Stimulated activated CD4-positive, alpha-beta T cell treated with anti-CD3 and anti-CD28 coated beads, Interleukin-15, amount 100 ng/mL, for 24 hours (primary cell): ENCODE results near the gene OPTC.

Source experiments
- DNase-seq: peaks from one replicate; pipeline ENCODE4 v3.0.0-alpha.2; 2020

Gene OPTC

DNA sequence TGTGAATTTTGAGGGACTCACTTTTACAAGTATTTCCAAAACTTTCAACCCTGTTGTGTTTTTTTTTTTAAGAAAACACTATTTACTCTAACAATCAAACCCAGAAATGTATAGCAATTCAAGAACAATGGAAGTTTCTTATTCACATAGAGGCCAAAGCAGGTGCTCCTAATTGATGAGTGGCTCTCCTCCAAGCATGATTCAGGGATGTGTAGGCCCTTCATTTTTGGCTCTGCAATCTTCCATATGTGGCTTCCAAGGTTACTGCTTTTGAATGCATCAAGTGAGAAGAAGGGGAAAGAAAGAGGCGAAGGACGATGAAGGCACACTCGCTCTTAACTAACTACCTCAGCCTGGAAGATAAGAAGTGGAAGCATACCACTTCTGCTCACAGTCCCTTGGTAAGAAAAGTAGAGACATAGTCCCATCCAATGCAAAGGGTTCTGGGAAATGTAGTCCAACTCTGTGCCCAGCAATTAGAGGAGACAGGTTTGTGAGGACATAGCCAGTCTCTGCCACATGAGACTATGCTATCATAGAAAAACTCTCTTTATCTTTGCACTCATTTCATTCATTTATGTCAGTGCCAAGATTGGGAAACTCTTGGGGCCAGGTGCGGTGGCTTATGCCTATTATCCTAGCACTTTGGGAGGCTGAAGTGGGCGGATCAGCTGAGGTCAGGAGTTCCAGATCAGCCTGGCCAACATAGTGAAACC, 46.0 kb downstream of the OPTC start:
- DNase-seq, result no peak

DNA sequence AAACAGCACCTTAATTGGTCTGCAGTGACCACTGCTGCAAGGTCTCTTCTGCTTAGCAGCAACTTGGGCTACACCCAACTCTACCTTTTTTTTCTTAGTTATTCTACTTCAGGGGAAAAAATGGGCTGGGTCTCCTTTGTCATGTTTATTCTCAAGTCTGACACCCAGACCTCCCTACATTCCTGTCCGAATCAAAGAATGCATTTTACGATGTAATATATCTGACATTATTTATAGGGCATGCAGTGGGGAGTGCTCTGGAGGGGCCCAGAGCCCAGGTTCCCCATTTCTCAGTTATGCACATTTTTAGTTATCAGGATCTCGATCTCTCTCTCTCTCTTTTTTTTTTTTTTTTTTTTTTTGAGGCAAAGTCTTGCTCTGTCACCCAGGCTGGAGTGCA, 50.5 kb downstream of the OPTC start:
- DNase-seq, result no peak

DNA sequence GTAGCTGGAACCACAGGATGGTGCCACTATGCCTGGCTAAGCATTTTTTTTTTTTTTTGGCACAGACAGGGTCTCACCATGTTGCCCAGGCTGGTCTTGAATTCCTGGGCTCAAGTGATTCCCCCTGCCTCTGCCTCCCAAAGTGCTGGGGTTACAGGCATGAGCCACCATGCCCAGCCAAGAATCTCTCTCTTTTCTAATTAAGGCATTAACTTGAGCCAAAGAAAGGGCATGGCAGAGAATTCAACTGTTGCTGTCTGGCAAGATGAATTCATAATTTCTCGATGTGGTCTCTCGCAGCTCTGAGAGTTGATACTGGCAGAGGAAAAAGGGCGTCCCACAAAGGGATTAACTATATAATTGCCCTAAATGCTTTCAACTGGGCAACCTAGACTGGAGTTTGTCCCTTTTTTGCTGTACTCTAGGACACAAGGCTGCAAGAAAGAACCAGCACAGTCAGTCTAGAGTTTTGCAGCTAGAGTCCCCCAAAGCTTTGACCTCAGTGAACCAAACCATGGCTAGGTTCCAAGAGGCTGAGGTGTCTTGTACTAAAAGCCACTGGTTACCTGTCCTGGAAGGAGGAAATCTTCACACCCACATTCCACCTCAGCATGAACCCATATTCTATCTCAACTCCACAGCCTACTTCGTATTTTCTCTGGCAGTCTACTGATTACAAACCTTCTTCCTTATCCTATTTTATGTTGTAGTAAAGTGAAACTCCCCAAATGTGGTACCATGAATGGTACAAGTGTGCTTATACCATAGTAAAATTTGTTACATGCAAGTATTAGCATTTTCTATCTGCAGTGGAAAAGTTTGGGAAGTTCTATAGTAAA, 51.2 kb downstream of the OPTC start:
- DNase-seq, result no peak

DNA sequence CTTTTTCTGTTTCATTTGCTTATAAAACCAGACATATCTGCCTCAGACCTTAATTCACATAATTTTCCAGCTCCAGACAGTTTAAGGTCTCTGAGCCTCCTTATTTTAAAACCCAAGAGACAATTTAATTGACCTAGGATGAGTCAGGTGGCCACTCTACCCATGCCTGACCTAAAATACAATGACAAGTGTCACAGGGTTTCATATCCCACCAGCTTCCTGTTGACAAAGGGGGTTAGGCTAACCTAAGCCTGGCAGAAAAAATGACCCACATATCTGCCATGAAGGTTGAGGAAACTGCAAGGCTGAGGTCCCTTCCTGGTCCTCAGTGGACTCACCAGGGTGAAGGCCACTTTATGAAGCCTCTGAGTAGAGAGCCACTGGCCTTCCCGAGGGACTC, 52.3 kb downstream of the OPTC start:
- no peak for DNase-seq

DNA sequence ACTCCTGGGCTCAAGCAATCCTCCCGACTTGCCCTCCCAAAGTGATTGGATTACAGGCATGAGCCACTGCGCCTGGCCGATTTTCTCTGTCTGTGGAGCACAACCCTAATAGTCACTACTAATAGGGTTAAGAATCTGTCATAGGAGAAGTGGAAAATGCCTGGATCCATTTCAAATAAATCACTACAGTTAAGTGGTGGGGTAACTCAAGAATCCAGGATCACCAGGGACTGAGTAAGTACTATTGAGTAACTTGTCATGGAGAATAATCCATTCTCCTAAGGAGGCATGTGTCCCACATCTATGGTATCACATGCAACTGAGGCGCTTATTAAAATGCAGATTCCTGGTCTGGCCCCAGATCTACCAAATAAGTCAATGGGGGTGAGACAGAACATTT, 53.2 kb downstream of the OPTC start:
- no peak for DNase-seq

DNA sequence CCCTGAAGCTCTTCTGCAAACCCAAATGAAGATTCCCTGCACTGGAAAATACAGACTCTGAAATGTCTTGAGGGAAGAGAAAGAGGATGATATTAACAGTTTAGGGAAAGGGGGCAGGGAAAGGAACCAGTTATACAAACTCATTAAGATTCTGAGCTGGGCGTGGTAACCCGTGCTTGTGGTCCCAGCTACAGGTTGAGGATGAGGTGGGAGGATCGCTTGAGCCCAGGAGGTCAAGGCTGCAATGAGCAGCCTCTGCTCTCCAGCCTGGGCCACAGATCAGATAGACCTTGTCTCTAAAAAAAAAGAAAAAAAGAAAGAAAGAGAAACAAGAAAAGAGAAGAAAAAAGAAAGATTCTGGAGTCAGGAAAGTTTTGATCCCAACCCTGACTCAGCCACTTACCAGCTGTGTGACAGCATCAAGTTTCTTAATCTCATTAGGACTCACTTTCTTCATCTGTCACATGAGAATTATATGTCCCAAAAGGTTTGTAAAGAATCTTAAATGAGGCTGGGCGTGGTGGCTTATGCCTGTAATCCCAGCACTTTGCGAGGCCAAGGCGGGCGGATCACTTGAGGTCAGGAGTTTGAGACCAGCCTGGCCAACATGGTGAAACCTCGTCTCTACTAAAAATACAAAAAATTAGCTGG, 53.9 kb downstream of the OPTC start:
- DNase-seq, result no peak

DNA sequence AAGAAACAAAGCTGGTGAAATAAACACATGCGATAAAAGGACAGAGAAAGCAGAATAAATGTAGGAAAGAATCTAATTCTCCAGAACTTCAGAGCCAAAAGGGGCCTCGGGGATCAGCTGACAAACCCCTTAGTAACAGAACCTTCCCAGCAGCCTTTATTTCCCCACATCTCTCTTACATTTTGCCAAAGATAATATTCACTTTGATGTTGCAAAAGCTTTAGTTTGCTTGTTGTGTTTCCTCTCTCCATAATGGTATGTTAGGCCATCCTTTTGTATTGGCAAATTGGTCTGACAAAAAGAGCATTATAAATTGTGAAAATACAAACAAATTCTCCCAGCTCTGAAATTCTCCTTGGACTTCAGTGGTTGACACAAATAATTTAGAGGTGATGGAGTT, 54.9 kb downstream of the OPTC start:
- DNase-seq, result no peak

DNA sequence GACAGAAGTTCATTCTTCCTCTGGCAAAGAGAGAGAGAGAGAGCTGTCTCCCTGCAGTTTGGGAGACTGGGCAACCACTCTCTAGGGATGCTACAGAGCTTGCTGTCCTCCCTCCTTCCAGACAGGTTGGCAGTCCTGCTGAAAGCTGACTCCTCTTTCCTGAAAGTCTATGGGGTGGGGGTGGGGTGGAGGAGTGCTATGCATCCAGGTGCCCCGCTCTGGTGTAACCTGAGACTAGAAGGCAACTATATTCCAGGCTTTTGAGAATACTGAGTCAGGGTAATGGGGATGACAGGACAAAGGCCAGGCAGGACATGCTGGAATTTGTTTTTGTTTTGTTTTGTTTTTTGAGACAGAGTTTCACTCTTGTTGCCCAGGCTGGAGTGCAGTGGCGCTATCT, 55.4 kb downstream of the OPTC start:
- DNase-seq, result no peak

DNA sequence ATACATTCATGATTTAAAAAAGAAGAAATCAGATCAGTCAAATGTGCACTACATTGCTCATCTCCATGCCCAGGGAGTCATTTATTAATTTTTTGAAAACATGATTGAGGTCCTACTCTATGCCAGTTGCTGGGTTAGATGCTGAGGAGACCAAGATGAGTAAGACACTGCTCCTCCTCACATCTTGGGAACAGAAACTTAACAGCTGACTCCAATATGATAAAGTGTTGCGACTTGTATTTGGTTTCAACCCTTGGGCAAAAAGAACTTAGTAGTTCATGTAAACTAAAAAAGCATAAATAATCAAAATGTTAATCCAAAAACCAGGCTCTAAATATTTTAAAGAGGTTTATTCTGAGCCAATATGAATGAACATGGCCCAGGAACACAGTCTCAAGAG, 56.9 kb downstream of the OPTC start:
- no peak for DNase-seq

DNA sequence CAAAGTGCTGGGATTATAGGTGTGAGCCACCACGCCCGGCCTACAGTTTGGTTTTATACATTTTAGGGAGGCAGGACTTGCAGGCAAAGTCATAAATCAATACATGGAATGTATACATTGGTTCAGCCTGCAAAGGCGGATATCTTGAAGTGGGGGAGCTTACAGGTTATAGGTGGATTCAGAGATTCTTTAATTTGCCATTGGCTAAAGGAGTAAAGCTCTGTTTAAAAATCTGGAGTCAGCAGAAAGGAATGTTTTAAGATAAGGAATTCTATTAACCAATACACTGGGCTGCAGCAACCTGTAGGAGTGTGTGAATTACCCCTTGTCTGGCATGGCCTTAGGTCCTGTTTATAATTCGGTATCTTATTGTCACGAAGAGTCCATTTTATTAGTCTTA, 57.6 kb downstream of the OPTC start:
- DNase-seq, result no peak

DNA sequence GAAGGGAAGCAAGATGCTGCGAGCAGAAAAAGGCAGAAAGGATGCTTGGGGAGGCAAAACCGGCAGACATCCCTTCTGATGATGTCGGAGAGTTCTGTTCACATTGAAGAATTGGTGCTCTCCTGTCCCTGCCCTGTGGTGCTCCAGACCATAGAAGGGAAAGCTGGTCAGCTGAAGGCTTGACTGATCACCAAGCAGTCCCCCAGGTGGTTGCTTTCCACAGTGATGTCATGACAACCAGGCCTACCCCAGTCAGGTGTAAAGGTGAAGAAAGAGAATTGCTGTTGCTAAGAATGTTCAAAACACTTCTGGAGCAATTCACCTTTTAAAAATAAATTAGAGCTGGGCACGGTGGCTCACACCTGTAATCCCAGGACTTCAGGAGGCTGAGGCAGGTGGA, 59.5 kb downstream of the OPTC start:
- DNase-seq, result no peak

DNA sequence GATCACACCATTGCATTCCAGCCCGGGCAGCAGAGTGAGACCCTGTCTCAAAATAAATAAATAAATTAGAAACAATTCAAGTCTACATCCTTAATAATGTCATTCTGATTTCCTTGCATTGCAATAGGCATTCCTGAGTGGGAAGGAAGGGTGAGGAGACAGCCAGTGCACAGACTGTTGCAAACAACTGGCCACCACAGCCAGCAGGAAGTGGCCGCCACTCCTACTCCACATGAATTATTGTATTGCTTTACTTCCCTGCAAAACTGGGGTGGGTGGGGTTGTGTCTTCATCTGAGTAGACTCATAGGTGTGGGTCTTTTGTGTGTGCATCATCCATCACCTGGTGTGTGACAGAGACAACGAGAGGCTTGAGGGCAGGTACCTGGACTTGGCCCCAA, 60.1 kb downstream of the OPTC start:
- no peak for DNase-seq

DNA sequence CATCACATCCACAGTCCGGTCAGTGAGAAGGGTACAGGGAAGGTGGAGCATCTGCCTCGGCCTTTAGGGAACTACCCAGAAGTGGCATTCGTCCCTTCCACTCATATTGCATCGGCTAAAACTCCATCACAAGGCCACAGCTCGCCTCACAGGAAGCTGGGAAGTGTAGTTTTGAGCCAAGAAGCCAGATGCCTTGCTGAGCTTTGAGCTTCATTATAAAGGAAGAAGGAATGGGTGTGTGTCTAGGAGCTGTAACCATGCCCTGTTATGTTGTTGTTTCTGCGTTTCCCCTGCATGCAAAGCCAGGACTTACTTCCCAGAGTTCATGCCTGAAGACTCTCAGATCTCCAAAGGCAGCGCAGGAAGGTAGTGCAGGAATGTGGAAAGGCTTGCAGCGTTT, 61.1 kb downstream of the OPTC start:
- no peak for DNase-seq

DNA sequence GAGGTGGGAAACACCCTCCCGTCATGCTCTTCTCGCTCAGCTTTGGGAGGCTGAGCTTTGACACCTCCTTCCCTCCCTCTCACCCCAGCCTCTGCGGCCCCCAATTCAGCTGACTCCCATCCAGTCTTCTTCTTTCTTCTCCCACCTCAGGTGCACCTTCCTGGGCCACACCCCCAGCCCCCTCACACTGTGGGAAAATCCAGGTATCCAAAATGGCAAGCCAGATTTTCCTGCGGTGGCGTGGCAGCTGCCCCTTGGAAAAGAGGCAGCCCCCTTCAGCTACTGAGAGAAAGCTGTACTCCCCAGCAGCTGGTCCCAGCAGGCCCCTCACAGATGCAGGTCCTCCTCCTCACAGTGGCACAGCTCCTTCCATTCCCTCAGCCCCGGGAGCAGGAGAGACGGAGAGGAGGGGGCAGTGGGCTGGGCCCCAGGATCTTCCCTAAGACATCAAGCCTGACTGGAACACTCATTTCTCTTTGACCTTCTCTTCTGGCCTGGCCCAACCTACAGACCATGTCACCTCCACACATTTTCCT, 61.6 kb downstream of the OPTC start:
- DNase-seq, result no peak

DNA sequence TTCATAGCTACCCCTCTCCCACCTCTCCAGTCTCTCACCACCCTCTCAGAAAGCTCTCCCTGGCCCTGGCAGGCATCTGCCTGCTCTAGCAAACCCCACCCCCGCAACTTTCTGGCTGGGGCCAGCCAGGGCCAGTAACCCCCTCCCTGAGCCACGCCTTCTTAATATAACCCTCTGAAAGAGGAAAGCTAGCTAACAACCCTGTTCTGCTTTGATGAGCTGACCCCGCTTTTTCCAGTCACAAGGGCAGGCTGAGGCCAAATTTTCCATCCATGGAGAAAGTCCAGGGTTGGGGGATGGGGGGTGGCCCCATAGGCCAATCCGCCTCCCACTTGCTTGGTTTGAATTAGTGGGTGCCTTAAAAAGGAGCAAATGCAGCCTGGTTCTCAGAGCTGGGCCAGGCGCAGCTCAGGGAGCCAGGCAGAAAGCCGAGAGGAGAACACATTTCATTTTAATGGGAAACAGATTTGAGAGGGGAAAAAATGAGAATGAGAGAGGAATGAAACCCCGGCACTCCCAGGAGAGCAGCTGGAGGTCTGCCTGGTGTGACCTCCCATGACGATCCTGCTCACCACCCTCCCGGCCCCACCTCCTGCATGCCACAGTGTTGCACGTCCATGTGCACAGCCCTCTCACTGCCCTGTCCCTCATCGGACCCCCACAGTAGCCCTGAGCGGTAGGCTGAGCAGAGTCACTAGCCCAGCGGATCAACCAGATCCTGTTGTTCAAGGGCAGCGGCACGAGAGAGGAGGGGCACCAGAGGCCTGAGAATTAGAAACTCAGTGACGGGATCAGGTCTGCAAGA, 62.3 kb downstream of the OPTC start:
- no peak for DNase-seq

DNA sequence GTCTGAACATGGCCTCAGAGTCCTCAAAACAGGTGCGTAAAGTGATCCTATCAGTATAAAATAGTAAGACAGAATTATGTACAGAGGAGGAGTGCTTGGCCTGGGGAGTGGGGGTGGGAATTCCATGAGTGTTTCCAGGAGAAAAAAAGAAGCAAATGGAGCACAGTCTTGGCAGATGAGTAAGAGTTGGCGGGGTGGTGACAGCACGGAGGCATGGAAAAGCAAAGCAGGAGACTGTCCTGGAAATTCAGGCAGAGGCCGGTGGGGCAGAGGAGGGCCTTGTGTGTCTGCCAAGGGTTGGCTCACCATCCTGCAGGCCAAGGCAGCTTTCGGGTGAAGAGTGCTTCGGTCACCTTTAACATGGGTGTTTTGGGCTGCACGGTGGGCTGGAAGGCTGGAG, 63.4 kb downstream of the OPTC start:
- no peak for DNase-seq

DNA sequence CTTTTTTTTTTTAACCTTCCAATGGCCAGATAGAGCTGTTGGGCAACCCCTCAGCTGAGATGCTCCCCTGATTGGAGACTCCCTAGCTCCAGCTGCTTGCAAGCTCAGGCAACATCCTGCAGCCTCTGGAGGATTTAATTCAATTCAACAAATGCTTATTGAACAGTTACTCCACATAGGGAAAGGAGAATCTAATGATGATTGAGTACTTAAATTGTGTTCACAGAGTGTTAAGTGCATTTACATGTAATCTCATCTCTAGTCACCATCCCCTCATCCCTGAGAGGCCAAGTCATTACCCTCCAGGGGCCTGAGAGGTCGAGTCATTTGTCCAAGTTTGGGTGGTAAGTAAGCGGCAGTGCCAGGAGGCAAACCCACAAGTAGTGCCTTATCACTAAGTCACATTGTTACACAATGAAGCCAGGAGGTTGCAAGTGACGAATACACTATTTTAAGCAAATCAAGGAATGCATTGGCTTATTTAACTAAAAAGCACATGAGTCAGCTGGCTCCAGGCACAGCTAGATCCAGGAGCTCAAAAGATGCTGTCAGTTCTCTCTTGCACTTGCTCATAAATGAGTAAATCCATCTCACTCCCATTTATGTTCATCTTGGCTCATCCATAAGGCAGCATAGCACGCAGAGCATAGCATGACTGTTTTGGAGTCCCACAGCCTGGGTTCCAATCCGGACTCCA, 64.3 kb downstream of the OPTC start:
- DNase-seq, result no peak
